AG09319 (cell line): ENCODE data around the gene RELT.

Experiments
- DNase-seq: peaks from one replicate; pipeline ENCODE4 v3.0.0-alpha.2; 2010; ENCODE audit warnings: low read depth; ENCODE audit errors: extremely low read depth
- TF ChIP-seq, protein P1 (sequence below): IDR thresholded peaks from 2 replicates; pipeline ENCODE4 v1.5.1; 2011; ENCODE audit warnings: low read depth, mild to moderate bottlenecking, inconsistent platforms, low read length, moderate library complexity

RELT gene

DNA sequence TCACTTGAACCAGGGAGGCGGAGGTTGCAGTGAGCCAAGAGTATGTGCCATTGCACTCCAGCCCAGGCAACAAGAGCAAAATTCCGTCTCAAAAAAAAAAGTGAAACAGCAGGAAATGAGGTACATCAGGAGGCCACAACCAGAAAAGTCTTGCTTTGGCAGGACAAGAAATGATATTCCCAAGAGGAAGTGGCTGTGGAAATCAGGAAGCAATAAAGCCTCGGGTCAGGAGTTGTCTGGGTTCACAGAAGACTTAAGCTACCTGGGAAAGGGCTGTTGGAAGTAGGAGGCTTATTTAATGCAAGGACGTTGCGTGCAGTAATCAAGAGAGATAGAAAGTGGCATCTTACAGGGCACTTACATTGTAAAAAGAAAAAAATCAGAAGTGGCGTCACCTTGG is 9.2 kb upstream of the RELT start:
- no peak for DNase-seq
- TF ChIP-seq, protein P1, sequence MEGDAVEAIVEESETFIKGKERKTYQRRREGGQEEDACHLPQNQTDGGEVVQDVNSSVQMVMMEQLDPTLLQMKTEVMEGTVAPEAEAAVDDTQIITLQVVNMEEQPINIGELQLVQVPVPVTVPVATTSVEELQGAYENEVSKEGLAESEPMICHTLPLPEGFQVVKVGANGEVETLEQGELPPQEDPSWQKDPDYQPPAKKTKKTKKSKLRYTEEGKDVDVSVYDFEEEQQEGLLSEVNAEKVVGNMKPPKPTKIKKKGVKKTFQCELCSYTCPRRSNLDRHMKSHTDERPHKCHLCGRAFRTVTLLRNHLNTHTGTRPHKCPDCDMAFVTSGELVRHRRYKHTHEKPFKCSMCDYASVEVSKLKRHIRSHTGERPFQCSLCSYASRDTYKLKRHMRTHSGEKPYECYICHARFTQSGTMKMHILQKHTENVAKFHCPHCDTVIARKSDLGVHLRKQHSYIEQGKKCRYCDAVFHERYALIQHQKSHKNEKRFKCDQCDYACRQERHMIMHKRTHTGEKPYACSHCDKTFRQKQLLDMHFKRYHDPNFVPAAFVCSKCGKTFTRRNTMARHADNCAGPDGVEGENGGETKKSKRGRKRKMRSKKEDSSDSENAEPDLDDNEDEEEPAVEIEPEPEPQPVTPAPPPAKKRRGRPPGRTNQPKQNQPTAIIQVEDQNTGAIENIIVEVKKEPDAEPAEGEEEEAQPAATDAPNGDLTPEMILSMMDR, result no peak

- no peak for DNase-seq
Observed at GRCh38 chr11:73367482-73368024, 8.6 kb upstream of the RELT start.

GRCh38 chr11:73372375-73372993 is 3.7 kb upstream of the RELT start:
- TF ChIP-seq, protein P1, result peak; percentile 21
- no peak for DNase-seq

More at GRCh38 chr11:73367482-73368024, 8.6 kb upstream of the RELT start:
- TF ChIP-seq, protein P1, result no peak

DNA sequence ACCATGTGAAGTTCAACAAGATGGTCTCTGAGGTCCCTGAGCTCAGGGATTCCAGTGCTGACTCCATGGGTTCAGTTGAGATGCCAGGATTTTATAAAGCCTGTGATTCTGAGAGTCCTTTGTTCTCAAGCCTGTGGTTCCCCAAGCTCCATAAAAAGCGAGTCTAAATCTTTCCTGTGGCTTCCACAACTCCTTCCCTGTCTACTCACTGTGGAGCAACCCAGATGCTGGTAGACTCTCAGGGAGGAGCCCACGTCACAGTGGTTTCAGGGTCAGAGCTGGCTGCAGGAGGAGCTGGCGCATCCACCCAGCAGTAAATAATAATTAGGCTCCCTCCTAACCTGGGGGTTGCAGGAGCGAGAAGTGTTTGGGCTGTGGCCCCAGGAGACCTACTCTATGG is 2.0 kb upstream of the RELT start:
- DNase-seq, result no peak
- TF ChIP-seq, protein P1, result no peak

- DNase-seq, result no peak
- TF ChIP-seq, protein P1, result no peak
Observed at GRCh38 chr11:73375830-73376159, 404 bp upstream of the RELT start.

DNA sequence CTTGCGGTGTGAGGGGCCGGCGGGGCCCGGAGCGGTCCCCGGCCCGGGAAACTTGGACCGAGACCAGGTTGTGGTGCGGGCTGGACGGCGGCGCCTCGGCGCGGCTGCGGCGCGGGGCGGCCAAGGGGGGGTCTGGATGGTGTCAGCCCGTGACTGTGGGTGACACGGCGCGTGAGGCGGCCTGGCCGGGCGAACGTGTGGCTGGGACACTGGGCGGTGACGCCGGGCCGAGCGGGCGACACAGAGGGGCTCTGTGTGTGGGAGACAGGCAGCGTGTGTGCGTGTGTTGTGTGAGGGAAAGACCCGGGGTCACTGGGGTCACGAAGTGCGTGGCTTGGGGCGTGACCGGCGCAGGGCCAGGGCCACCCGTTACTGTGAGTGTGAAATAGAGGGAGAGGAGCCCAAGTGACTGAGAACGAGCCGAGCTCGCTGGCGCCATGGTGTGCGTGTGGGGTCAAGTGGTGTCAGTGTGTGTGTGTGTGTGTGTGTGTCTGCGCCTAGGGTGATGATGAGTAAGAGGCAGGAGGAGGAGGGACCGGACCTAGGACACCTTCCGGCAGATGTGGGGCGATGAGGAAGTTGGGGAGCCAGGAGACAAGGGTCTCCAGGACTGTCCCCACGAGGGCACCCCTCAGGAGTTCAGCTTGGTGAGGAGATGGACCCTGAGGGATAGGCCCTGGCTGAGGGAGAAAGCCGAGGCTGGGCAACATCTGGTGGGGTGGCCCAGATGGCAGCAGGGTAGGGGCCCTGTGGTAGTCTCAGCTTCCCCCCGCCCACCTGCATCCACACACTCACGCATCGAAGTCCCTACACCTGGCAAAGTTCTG is 817 bp downstream of the RELT start:
- peak; percentile 27 for DNase-seq
- TF ChIP-seq, protein P1, result no peak
